ENCODE data around the gene SPECC1. TPM values are rescaled to one million over a fixed set of nuclear protein-coding genes. Genes with fewer than 3 reads are reported as not detected.

The SPECC1 gene
- total and polyA plus RNA-seq, 2 of the 13 experiments (the other 11 are each of a cell fraction or from before 2014, with no cell fraction given) = 2.3 to 6.9 TPM

- TF ChIP-seq ATF7 (IDR thresholded peaks at IDR 0.05) (no peak), ATF7 (CRISPR knock-in tag; IDR thresholded peaks at IDR 0.05) (no peak), ZSCAN30 (CRISPR knock-in tag; IDR thresholded peaks at IDR 0.05) (no peak), ZSCAN22 (CRISPR knock-in tag; IDR thresholded peaks at IDR 0.05) (no peak), TBL1XR1 (IDR thresholded peaks at IDR 0.05; ENCODE audit: borderline replicate concordance, low read length, partially characterized antibody) (no peak), E2F1 (CRISPR knock-in tag; IDR thresholded peaks at IDR 0.05) (no peak), ZNF605 (CRISPR knock-in tag; IDR thresholded peaks at IDR 0.05) (no peak), ZBTB10 (CRISPR knock-in tag; IDR thresholded peaks at IDR 0.05; ENCODE audit: borderline replicate concordance) (no peak), ZNF264 (CRISPR knock-in tag; IDR thresholded peaks at IDR 0.05) (no peak), ZNF12 (CRISPR knock-in tag; IDR thresholded peaks at IDR 0.05) (no peak), YEATS4 (CRISPR knock-in tag; IDR thresholded peaks at IDR 0.05; ENCODE audit: borderline replicate concordance) (no peak), CREM (IDR thresholded peaks at IDR 0.05) (no peak), CREM (CRISPR knock-in tag; IDR thresholded peaks at IDR 0.05) (no peak), SP2 (CRISPR knock-in tag; IDR thresholded peaks at IDR 0.05) (no peak), MEIS2 (CRISPR knock-in tag; IDR thresholded peaks at IDR 0.05) (no peak)
Observed at GRCh38 chr17:20051624-20052023, 42.5 kb downstream of the SPECC1 start (continued).
